HepG2 (cell line): ENCODE data around the gene VPS13C. TPM values are rescaled to one million over a fixed set of nuclear protein-coding genes. Genes with fewer than 3 reads are reported as not detected.
A peak's percentile ranks its signal among the peaks of the same experiment; 100 is the strongest.

Experiments
- ATF7 ChIP-seq, 2 experiments: fragments of 450-650 bp in 1 of 2; sonication (generic) in 1 of 2; formaldehyde crosslinking in 1 of 2; IDR thresholded peaks; 2 replicates each; pipeline versions ENCODE4 v1.4.0 to v1.6.1; 2016 to 2020; ENCODE audit warnings: antibody characterized with exemption in 1 of 2, mild to moderate bottlenecking in 1 of 2, missing genetic modification reagents in 1 of 2
- EZH2 ChIP-seq: conservative IDR thresholded peaks from 2 replicates; pipeline ENCODE4 v1.6.1; 2012; ENCODE audit warnings: mild to moderate bottlenecking, low read depth, low read length, moderate library complexity
- GATAD2A ChIP-seq: IDR thresholded peaks from 2 replicates; pipeline ENCODE4 v1.6.1; 2016
- SP4 ChIP-seq: sonication (generic); formaldehyde crosslinking; IDR thresholded peaks from 2 replicates; pipeline ENCODE4 v1.8.1; 2023; ENCODE audit warnings: mild to moderate bottlenecking, missing genetic modification reagents
- TOE1 ChIP-seq: sonication (generic); formaldehyde crosslinking; IDR thresholded peaks from 2 replicates; pipeline ENCODE4 v1.4.0; 2020; ENCODE audit warnings: mild to moderate bottlenecking, missing genetic modification reagents
- ZNF17 ChIP-seq: sonication (generic); formaldehyde crosslinking; IDR thresholded peaks from 2 replicates; pipeline ENCODE4 v1.5.0; 2020; ENCODE audit warnings: mild to moderate bottlenecking, missing genetic modification reagents
- polyA plus RNA-seq, 8 experiments: library from polyadenylated mRNA; depleted of rRNA in 3 of 8; stranded (reverse) in 7 of 8; unstranded in 1 of 8; fragments of >200 nt; fragmentation: Illumina TruSeq in 4 of 8; extraction: Trizol in 4 of 8; gene quantifications; 2 replicates each; pipeline versions ENCODE4 v1.2.1 to v1.2.3, GENCODE V29; 2011 to 2016; ENCODE audit warnings: low read depth in 4 of 8, missing spikeins in 1 of 8, mixed read lengths in 1 of 8; ENCODE audit not compliant: insufficient read depth in 1 of 8
- total RNA-seq, 5 experiments: library from RNA; depleted of rRNA; stranded (reverse); fragments of >200 nt; fragmentation: Illumina TruSeq; extraction: Trizol; gene quantifications; 2 replicates each; pipeline ENCODE4 v1.2.3, GENCODE V29; 2016; ENCODE audit warnings: low read depth in 1 of 5
- TF ChIP-seq, protein P1 (sequence below), 2 experiments: IDR thresholded peaks; 2 replicates each; pipeline ENCODE4 v1.6.1; 2011 to 2012; ENCODE audit warnings: low read length in 2 of 2, borderline replicate concordance in 1 of 2, low read depth in 1 of 2, mild to moderate bottlenecking in 1 of 2, moderate library complexity in 1 of 2

The VPS13C gene
- total and polyA plus RNA-seq, 2 of the 13 experiments (the other 11 are each of a cell fraction or from before 2014, with no cell fraction given) = 10.9 to 26.8 TPM

DNA sequence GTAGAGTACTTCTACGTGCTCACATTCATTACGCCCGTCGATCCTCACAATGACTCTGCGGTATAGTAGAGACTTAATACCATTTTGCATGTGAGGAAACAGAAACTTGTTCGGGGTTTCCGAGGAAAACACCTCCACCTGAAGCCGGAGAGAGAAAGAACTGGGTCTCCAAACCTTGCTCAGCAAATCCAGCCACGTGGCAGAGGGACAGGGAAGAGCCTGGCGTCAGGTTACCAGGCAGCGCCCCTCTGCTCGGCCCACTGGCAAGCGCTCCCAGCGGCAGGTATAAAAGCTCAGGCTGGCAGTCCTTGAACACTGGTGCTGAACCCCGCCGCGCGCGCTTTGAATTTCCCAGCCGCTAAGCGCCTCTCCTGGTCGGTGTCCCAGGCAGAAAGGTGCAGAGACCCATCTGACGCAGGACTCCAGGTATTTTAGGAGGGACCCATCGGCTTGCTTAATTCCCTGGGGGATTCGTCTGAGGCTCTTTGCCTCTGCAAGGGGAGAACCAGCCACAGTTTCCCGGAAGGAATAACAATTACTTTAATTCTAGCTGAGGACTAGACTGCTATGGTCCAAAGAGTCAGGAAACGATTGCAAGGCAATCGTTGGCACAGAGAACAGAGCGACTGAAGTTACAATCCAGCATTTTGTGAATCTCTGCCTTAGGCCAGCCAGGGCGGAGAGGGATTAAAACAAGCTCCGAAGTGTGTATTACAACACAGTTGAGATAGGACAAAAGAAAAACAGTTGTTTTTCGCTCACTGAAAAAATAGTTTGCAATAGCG, 6.6 kb upstream of the VPS13C start, which contains the start of gene C2CD4A (continued):
- TF ChIP-seq SP4 = peak; percentile 36; the same call in 1 of the 2 replicates
- TF ChIP-seq TOE1 (CRISPR knock-in tag) = no peak
- no peak for TF ChIP-seq EZH2
- no peak for TF ChIP-seq ATF7 (IDR thresholded peaks at IDR 0.05)
- no peak for TF ChIP-seq ATF7 (CRISPR knock-in tag; IDR thresholded peaks at IDR 0.05)
- peak; percentile 48; the same call in 1 of the 2 replicates for TF ChIP-seq GATAD2A
- TF ChIP-seq ZNF17 (CRISPR knock-in tag) = no peak
- TF ChIP-seq, protein P1, sequence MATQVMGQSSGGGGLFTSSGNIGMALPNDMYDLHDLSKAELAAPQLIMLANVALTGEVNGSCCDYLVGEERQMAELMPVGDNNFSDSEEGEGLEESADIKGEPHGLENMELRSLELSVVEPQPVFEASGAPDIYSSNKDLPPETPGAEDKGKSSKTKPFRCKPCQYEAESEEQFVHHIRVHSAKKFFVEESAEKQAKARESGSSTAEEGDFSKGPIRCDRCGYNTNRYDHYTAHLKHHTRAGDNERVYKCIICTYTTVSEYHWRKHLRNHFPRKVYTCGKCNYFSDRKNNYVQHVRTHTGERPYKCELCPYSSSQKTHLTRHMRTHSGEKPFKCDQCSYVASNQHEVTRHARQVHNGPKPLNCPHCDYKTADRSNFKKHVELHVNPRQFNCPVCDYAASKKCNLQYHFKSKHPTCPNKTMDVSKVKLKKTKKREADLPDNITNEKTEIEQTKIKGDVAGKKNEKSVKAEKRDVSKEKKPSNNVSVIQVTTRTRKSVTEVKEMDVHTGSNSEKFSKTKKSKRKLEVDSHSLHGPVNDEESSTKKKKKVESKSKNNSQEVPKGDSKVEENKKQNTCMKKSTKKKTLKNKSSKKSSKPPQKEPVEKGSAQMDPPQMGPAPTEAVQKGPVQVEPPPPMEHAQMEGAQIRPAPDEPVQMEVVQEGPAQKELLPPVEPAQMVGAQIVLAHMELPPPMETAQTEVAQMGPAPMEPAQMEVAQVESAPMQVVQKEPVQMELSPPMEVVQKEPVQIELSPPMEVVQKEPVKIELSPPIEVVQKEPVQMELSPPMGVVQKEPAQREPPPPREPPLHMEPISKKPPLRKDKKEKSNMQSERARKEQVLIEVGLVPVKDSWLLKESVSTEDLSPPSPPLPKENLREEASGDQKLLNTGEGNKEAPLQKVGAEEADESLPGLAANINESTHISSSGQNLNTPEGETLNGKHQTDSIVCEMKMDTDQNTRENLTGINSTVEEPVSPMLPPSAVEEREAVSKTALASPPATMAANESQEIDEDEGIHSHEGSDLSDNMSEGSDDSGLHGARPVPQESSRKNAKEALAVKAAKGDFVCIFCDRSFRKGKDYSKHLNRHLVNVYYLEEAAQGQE (IDR thresholded peaks at IDR 0.05; ENCODE audit: borderline replicate concordance in 1 of 2, low read depth in 1 of 2, low read length in 2 of 2) = peak; percentile 36 to 88
- TF ChIP-seq, all 625 proteins: peak for 172
